Liver (tissue), 9 donors: ENCODE measurements around the gene KIAA0930. TPM values are rescaled to one million over a fixed set of nuclear protein-coding genes. Genes with fewer than 3 reads are reported as not detected.

Source experiments
- DNase-seq: peaks from one replicate; pipeline ENCODE4 v3.0.0-alpha.2; 2017; ENCODE audit warnings: low spot score
- H3K27ac ChIP-seq, 2 donors: one replicate each; pipeline ENCODE4 v1.7.0; 2013; ENCODE audit warnings: inconsistent platforms in 2 of 2, low read length in 2 of 2, control low read depth in 1 of 2, low read depth in 1 of 2, mild to moderate bottlenecking in 1 of 2
- H3K27me3 ChIP-seq, 4 donors: one replicate each; pipeline versions ENCODE4 v1.6.1 to v1.7.0; 2013; ENCODE audit warnings: low read length in 3 of 4, inconsistent platforms in 1 of 4, mild to moderate bottlenecking in 1 of 4, moderate library complexity in 1 of 4; ENCODE audit not compliant: control insufficient read depth in 4 of 4, insufficient read depth in 4 of 4
- H3K36me3 ChIP-seq, 4 donors: one replicate each; pipeline versions ENCODE4 v1.6.1 to v1.7.0; 2013; ENCODE audit warnings: low read length in 3 of 4, mild to moderate bottlenecking in 3 of 4, low read depth in 1 of 4, moderate library complexity in 1 of 4; ENCODE audit not compliant: control insufficient read depth in 4 of 4, insufficient read depth in 3 of 4
- H3K4me1 ChIP-seq, 4 donors: one replicate each; pipeline versions ENCODE4 v1.6.1 to v1.7.0; 2013; ENCODE audit warnings: low read length in 3 of 4, mild to moderate bottlenecking in 3 of 4, moderate library complexity in 1 of 4; ENCODE audit not compliant: control insufficient read depth in 4 of 4, insufficient read depth in 4 of 4
- H3K4me3 ChIP-seq, 3 donors: one replicate each; pipeline versions ENCODE4 v1.6.1 to v1.7.0; 2013; ENCODE audit warnings: low read length in 3 of 3, control low read depth in 1 of 3, low read depth in 1 of 3, mild to moderate bottlenecking in 1 of 3
- H3K9ac ChIP-seq, 2 donors: one replicate each; pipeline ENCODE4 v1.7.0; 2013; ENCODE audit warnings: low read length in 2 of 2, mild to moderate bottlenecking in 2 of 2, moderate library complexity in 2 of 2, control low read depth in 1 of 2, low read depth in 1 of 2
- H3K9me3 ChIP-seq, 4 donors: one replicate each; pipeline versions ENCODE4 v1.6.1 to v1.7.0; 2013; ENCODE audit warnings: low read length in 3 of 4; ENCODE audit not compliant: control insufficient read depth in 4 of 4
- CTCF ChIP-seq: fragments of 150-350 bp; IDR thresholded peaks from 2 replicates; pipeline ENCODE4 v1.5.1; 2017; ENCODE audit warnings: improper control_type of control experiment, low read depth, low read length; ENCODE audit not compliant: missing input control
- EGR1 ChIP-seq, 2 donors: IDR thresholded peaks; 2 replicates each; pipeline ENCODE4 v1.6.1; 2016 to 2018; ENCODE audit warnings: antibody characterized with exemption in 2 of 2, low read depth in 2 of 2
- FOXA1 ChIP-seq: IDR thresholded peaks from 2 replicates; pipeline ENCODE4 v1.6.1; 2016; ENCODE audit warnings: antibody characterized with exemption
- FOXA2 ChIP-seq: IDR thresholded peaks from 2 replicates; pipeline ENCODE4 v1.6.1; 2016; ENCODE audit warnings: antibody characterized with exemption
- GABPA ChIP-seq, 2 donors: IDR thresholded peaks in 1 of 2; conservative IDR thresholded peaks in 1 of 2; 2 replicates each; pipeline ENCODE4 v1.6.1; 2016; ENCODE audit warnings: antibody characterized with exemption in 2 of 2, mild to moderate bottlenecking in 1 of 2, moderate library complexity in 1 of 2
- HNF4A ChIP-seq, 2 donors: conservative IDR thresholded peaks; 2 replicates each; pipeline ENCODE4 v1.6.1; 2016; ENCODE audit warnings: antibody characterized with exemption in 2 of 2, mild to moderate bottlenecking in 2 of 2
- HNF4G ChIP-seq: IDR thresholded peaks from 2 replicates; pipeline ENCODE4 v1.6.1; 2016; ENCODE audit warnings: antibody characterized with exemption
- JUND ChIP-seq, 2 donors: IDR thresholded peaks; 2 replicates each; pipeline ENCODE4 v1.6.1; 2016; ENCODE audit warnings: antibody characterized with exemption in 2 of 2
- NR2F2 ChIP-seq: IDR thresholded peaks from 2 replicates; pipeline ENCODE4 v1.6.1; 2016; ENCODE audit warnings: antibody characterized with exemption
- RAD21 ChIP-seq, 2 donors: IDR thresholded peaks; 2 replicates each; pipeline ENCODE4 v1.6.1; 2016; ENCODE audit warnings: antibody characterized with exemption in 2 of 2, mild to moderate bottlenecking in 2 of 2
- REST ChIP-seq: IDR thresholded peaks from 2 replicates; pipeline ENCODE4 v1.6.1; 2016; ENCODE audit warnings: antibody characterized with exemption, mild to moderate bottlenecking
- RXRA ChIP-seq, 2 donors: IDR thresholded peaks; 2 replicates each; pipeline ENCODE4 v1.6.1; 2017 to 2018; ENCODE audit warnings: antibody characterized with exemption in 2 of 2, mild to moderate bottlenecking in 1 of 2
- SP1 ChIP-seq: IDR thresholded peaks from 2 replicates; pipeline ENCODE4 v1.6.1; 2018; ENCODE audit warnings: antibody characterized with exemption, mild to moderate bottlenecking
- TAF1 ChIP-seq: conservative IDR thresholded peaks from 2 replicates; pipeline ENCODE4 v1.6.1; 2016; ENCODE audit warnings: antibody characterized with exemption, mild to moderate bottlenecking
- YY1 ChIP-seq: IDR thresholded peaks from 2 replicates; pipeline ENCODE4 v1.6.1; 2016; ENCODE audit warnings: antibody characterized with exemption, mild to moderate bottlenecking
- ZBTB33 ChIP-seq: IDR thresholded peaks from 2 replicates; pipeline ENCODE4 v1.6.1; 2016; ENCODE audit warnings: antibody characterized with exemption
- WGBS: extraction: QIAGEN DNeasy Blood & Tissue Kit; methylation state at CpG from one replicate; pipeline ENCODE4 v1.1.7; 2013; 5-methylcytosine and 5-hydroxymethylcytosine counted together
- polyA plus RNA-seq, 2 donors: library from polyadenylated mRNA; stranded (reverse) in 1 of 2; unstranded in 1 of 2; fragments of 200-250 nt in 1 of 2; fragments of >200 nt in 1 of 2; fragmentation: Nextera tagmentation in 1 of 2; extraction: Ambion mirVana in 1 of 2; gene quantifications; one replicate each; pipeline versions ENCODE4 v1.2.1 to v1.2.3, GENCODE V29; 2013 to 2015
- total RNA-seq, 2 donors: library from RNA; depleted of rRNA; stranded (reverse); fragments of >200 nt; gene quantifications; one replicate each; pipeline ENCODE4 v1.2.3, GENCODE V29; 2014
- TF ChIP-seq, protein P1 (sequence below): IDR thresholded peaks from 2 replicates; pipeline ENCODE4 v1.6.1; 2016; ENCODE audit warnings: antibody characterized with exemption
- TF ChIP-seq, protein P2 (sequence below): IDR thresholded peaks from 2 replicates; pipeline ENCODE4 v1.6.1; 2016; ENCODE audit warnings: antibody characterized with exemption
- donor health status: healthy.
- donor health status: healthy.
- donor health status: healthy.
- donor health status: healthy.
- donor health status: healthy.

The KIAA0930 gene
- total and polyA plus RNA-seq, 4 donors: 6.1 to 30.0 (median 17.6) TPM

- no peaks in the 10 kb centered on the region for H3K4me1 ChIP-seq
- no peak for TF ChIP-seq REST
- TF ChIP-seq GABPA (IDR thresholded peaks at IDR 0.05 in 1 of 2, conservative IDR thresholded peaks at IDR 0.05 in 1 of 2): no peak
- TF ChIP-seq ZBTB33: no peak
- TF ChIP-seq HNF4A (conservative IDR thresholded peaks at IDR 0.05): no peak
- TF ChIP-seq, protein P1, sequence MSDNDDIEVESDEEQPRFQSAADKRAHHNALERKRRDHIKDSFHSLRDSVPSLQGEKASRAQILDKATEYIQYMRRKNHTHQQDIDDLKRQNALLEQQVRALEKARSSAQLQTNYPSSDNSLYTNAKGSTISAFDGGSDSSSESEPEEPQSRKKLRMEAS: no peak
- TF ChIP-seq, protein P2, sequence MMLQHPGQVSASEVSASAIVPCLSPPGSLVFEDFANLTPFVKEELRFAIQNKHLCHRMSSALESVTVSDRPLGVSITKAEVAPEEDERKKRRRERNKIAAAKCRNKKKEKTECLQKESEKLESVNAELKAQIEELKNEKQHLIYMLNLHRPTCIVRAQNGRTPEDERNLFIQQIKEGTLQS: no peak
- TF ChIP-seq TAF1: no peak
- TF ChIP-seq YY1: no peak
- TF ChIP-seq JUND (IDR thresholded peaks at IDR 0.05): no peak
- TF ChIP-seq RXRA (IDR thresholded peaks at IDR 0.05): no peak
- no peak for TF ChIP-seq EGR1 (IDR thresholded peaks at IDR 0.05; ENCODE audit: low read depth in 2 of 2)
- no peak for TF ChIP-seq CTCF
- no peak for TF ChIP-seq NR2F2
- H3K4me3 ChIP-seq: no peak overlapping the region
- DNase-seq: no peak
- H3K27me3 ChIP-seq: no peaks in the 10 kb centered on the region
- no peak overlapping the region for H3K9ac ChIP-seq
- WGBS: 90% methylated on average over 16 of the region's 16 CpGs
- H3K9me3 ChIP-seq: no peaks in the 10 kb centered on the region
- peaks cover 12 to 41% (median 30%) of the 10 kb centered on the region in 4 donors for H3K36me3 ChIP-seq
- no peak overlapping the region for H3K27ac ChIP-seq
Observed at GRCh38 chr22:45185718-45186514, 54.8 kb downstream of the KIAA0930 start.

- Histone ChIP-seq H3K4me1 (peaks cover 0 to 3% (median 0%) of the 10 kb centered on the region in 4 donors), H3K9me3 (no peaks in the 10 kb centered on the region), H3K36me3 (peaks cover 12 to 49% (median 33%) of the 10 kb centered on the region in 4 donors), H3K27me3 (no peaks in the 10 kb centered on the region), H3K9ac (no peak overlapping the region), H3K4me3 (no peak overlapping the region), H3K27ac (no peak overlapping the region)
- 96% methylated on average over 13 of the region's 13 CpGs for WGBS
- no peak for DNase-seq
- TF ChIP-seq YY1 (no peak), TAF1 (no peak), NR2F2 (no peak), EGR1 (IDR thresholded peaks at IDR 0.05; ENCODE audit: low read depth in 2 of 2) (no peak), RXRA (IDR thresholded peaks at IDR 0.05) (no peak), FOXA1 (no peak), FOXA2 (no peak), RAD21 (IDR thresholded peaks at IDR 0.05) (no peak), SP1 (no peak), REST (no peak), HNF4A (conservative IDR thresholded peaks at IDR 0.05) (no peak), HNF4G (no peak), JUND (IDR thresholded peaks at IDR 0.05) (no peak)
- TF ChIP-seq, protein P2: no peak
Observed at GRCh38 chr22:45183974-45184373, 56.7 kb downstream of the KIAA0930 start.
